ENCODE data around the gene XPO4. TPM values are rescaled to one million over a fixed set of nuclear protein-coding genes. Genes with fewer than 3 reads are reported as not detected.
"Not testable (repeated sequence)": the region's sequence is repeated elsewhere in the genome, so short reads cannot be mapped to it uniquely, and the experiment has no call there.

The XPO4 gene
- total RNA-seq, 1 donor from 2014 or later: 24.7 TPM

- H3K27me3 Mint-ChIP-seq (ENCODE audit: low read depth): no peaks in the 10 kb centered on the region
- H3K4me3 Mint-ChIP-seq: no peak overlapping the region
- no peak overlapping the region for H3K27ac Mint-ChIP-seq
- DNase-seq (ENCODE audit: low spot score in 2 of 2, unreplicated experiment in 2 of 2): no peak
- no peaks in the 10 kb centered on the region for H3K36me3 Mint-ChIP-seq
- H3K4me1 Mint-ChIP-seq: peaks cover 2% of the 10 kb centered on the region
- TF ChIP-seq, protein P1, sequence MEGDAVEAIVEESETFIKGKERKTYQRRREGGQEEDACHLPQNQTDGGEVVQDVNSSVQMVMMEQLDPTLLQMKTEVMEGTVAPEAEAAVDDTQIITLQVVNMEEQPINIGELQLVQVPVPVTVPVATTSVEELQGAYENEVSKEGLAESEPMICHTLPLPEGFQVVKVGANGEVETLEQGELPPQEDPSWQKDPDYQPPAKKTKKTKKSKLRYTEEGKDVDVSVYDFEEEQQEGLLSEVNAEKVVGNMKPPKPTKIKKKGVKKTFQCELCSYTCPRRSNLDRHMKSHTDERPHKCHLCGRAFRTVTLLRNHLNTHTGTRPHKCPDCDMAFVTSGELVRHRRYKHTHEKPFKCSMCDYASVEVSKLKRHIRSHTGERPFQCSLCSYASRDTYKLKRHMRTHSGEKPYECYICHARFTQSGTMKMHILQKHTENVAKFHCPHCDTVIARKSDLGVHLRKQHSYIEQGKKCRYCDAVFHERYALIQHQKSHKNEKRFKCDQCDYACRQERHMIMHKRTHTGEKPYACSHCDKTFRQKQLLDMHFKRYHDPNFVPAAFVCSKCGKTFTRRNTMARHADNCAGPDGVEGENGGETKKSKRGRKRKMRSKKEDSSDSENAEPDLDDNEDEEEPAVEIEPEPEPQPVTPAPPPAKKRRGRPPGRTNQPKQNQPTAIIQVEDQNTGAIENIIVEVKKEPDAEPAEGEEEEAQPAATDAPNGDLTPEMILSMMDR (IDR thresholded peaks at IDR 0.05; ENCODE audit: unreplicated experiment): no peak
- H3K9me3 Mint-ChIP-seq: no peaks in the 10 kb centered on the region
Observed at GRCh38 chr13:20921572-20921971, 19.0 kb upstream of the XPO4 start.

- not testable (repeated sequence) for H3K27ac Mint-ChIP-seq, H3K9me3 Mint-ChIP-seq
Observed at GRCh38 chr13:20915676-20916075, 13.1 kb upstream of the XPO4 start.

GRCh38 chr13:20911037-20911436 lies 8.5 kb upstream of the XPO4 start:
- no peaks in the 10 kb centered on the region for H3K27me3 Mint-ChIP-seq (ENCODE audit: low read depth)
- H3K9me3 Mint-ChIP-seq: peaks cover 4% of the 10 kb centered on the region
- no peak for DNase-seq (ENCODE audit: low spot score in 2 of 2, unreplicated experiment in 2 of 2)
- H3K4me1 Mint-ChIP-seq: no peaks in the 10 kb centered on the region
- TF ChIP-seq, protein P1 (IDR thresholded peaks at IDR 0.05; ENCODE audit: unreplicated experiment): no peak
- H3K36me3 Mint-ChIP-seq: no peaks in the 10 kb centered on the region
- no peak overlapping the region for H3K4me3 Mint-ChIP-seq
- no peak overlapping the region for H3K27ac Mint-ChIP-seq

More at GRCh38 chr13:20915676-20916075, 13.1 kb upstream of the XPO4 start:
- DNase-seq (ENCODE audit: low spot score in 2 of 2, unreplicated experiment in 2 of 2); H3K27me3 Mint-ChIP-seq (ENCODE audit: low read depth); H3K4me3 Mint-ChIP-seq; H3K4me1 Mint-ChIP-seq; H3K36me3 Mint-ChIP-seq: not testable (repeated sequence)

- Mint-ChIP-seq H3K9me3 (peaks cover 4% of the 10 kb centered on the region), H3K27me3 (ENCODE audit: low read depth) (no peaks in the 10 kb centered on the region), H3K4me3 (no peak overlapping the region), H3K27ac (no peak overlapping the region), H3K36me3 (no peaks in the 10 kb centered on the region), H3K4me1 (no peaks in the 10 kb centered on the region)
- no peak for DNase-seq (ENCODE audit: low spot score in 2 of 2, unreplicated experiment in 2 of 2)
- TF ChIP-seq, protein P1 (IDR thresholded peaks at IDR 0.05; ENCODE audit: unreplicated experiment): no peak
Observed at GRCh38 chr13:20908714-20909497, 6.4 kb upstream of the XPO4 start.

- H3K27ac Mint-ChIP-seq: no peak overlapping the region
- no peak overlapping the region for H3K4me3 Mint-ChIP-seq
- no peak for DNase-seq (ENCODE audit: low spot score in 2 of 2, unreplicated experiment in 2 of 2)
- H3K4me1 Mint-ChIP-seq: peaks cover 16% of the 10 kb centered on the region
- TF ChIP-seq, protein P1 (IDR thresholded peaks at IDR 0.05; ENCODE audit: unreplicated experiment): no peak
- peaks cover 2% of the 10 kb centered on the region for H3K36me3 Mint-ChIP-seq
- H3K9me3 Mint-ChIP-seq: no peaks in the 10 kb centered on the region
- H3K27me3 Mint-ChIP-seq (ENCODE audit: low read depth): no peaks in the 10 kb centered on the region
Observed at GRCh38 chr13:20904908-20905307, 2.4 kb upstream of the XPO4 start.

DNA sequence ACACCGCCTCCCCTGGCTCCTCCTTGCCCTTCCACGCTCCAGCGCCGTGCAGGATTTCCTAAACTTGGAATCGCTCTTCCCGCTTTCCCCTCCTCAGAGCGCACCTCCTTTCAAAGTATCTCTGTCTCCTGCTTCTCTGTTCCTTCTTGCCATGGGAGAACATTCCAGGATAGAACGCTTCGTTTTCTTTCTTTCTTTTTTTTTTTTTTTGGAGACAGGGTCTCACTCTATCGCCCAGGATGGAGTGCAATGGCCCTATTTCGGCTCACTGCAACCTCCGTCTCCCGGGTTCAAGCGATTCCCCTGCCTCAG lies 574 bp upstream of the XPO4 start:
- TF ChIP-seq, protein P1 (IDR thresholded peaks at IDR 0.05; ENCODE audit: unreplicated experiment): no peak
- Mint-ChIP-seq H3K9me3 (no peaks in the 10 kb centered on the region), H3K27me3 (ENCODE audit: low read depth) (no peaks in the 10 kb centered on the region), H3K27ac (peak overlapping the region; percentile 98), H3K4me1 (peaks cover 16% of the 10 kb centered on the region), H3K36me3 (peaks cover 5% of the 10 kb centered on the region), H3K4me3 (peak overlapping the region; percentile 91)
- no peak for DNase-seq (ENCODE audit: low spot score in 2 of 2, unreplicated experiment in 2 of 2)

All from mesothelial cell of epicardium (in vitro differentiated cells).